Activated CD8-positive, alpha-beta memory T cell treated with anti-CD3 and anti-CD28 coated beads, Interleukin-2, amount 50 U/mL, for 1 hour (primary cell): ENCODE data around the gene TAF1B.

Experiments
- DNase-seq: peaks from one replicate; pipeline ENCODE4 v3.0.0-alpha.2; 2020; ENCODE audit errors: extremely low read depth

The TAF1B gene

GRCh38 chr2:9939587-9940485 lies 96.6 kb downstream of the TAF1B start:
- no peak for DNase-seq

DNA sequence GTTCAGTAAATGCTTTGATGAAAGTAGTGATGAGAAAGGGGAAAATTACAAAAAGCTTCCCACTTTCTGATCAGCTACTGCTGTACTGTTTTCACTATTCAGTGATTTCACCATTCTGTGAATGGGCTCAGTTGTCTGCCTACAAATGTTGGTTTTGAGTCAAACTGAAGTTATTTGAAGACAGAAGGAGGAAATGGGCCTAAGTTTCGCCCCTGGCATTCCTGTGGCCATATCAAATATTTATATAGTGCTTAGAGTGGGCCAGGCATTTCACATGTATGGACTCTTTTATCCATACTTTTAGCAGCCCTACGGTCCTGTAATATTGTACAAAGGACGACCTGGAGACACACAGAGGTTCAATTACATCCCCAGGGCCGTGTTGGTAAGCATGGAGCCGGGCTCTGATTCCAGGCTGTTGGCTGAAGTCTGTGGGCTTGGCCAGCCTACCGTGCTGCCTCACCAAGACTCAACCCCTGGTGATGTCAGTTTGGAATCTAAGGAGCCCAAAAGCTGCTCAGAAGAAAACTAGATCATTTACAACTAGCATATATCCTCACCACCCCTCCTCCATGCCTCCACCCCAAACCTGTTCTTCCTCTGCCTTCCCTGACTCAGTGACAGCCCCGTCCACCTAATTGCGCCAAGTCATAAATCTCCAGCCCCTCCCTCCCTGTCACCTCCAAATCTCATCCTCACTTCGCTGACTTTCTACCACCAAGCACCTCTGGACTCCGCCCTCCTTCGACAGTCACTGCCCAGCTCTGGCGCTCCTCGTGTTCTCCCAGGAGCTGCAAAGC lies 98.1 kb downstream of the TAF1B start:
- DNase-seq, result no peak

DNA sequence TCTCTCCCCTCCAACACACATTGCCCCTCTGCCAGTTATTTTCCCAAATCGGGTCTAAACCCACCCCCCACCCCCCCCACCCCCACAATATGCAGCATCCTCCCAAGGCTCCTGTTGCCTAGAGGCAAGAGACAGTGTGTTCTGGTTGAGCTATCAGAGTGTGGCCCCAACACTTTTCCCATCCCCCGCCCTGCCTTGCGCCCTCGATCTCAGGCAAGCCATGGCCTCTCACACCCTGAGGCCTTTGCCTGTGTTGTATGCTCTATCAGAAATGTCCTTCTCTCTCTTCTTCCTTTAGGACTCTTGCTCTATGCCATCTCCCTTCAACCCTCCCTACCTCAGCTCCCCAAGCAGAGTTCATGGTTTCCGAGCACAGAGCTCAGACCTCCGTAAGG lies 98.7 kb downstream of the TAF1B start:
- DNase-seq, result no peak

DNA sequence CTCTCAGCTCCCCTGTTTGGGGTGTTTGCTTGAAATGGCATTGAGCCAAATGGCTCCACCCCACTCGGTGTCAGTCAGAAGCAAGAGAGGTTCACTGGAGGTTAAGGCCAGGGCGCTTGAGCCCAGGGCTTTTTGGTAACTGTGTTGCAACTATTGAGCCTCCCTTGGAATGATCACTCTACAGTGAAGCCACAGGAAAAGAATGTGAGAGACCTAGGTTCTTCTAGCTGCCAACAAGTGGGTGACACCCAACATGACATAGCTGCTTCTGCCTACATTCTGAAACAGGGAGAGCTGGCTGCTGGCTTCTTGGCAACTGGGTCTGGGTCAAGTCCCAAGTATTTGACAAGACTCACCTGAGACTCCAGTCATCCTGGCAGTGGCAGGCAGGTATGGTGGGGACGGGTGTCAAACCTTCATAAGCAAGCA lies 101.1 kb downstream of the TAF1B start:
- no peak for DNase-seq

- no peak for DNase-seq
Observed at GRCh38 chr2:9945596-9945995, 102.3 kb downstream of the TAF1B start.

- no peak for DNase-seq
Observed at GRCh38 chr2:9946076-9946475, 102.8 kb downstream of the TAF1B start.

- no peak for DNase-seq
Observed at GRCh38 chr2:9946818-9947217, 103.5 kb downstream of the TAF1B start.

DNA sequence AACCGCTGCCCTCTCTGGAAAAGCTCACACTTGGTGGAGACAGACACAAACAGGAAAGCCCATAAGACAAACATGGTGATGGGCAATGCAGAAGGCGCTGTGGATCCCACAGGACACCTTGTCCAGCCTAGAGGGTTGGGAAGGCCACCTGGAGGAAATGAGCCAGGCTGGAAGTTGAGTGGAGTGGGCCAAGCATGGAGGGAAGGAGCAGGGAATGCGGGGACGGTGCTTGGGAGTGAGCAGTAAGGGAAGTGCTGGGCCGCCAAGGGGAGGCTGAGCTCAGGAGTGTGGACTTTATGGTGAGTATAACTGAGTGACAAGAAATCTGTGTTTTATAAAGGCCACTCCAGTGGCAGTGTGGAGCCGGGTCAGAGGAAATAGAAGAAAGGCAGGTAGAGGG lies 105.4 kb downstream of the TAF1B start:
- DNase-seq, result no peak

- no peak for DNase-seq
Observed at GRCh38 chr2:9949239-9949991, 106.1 kb downstream of the TAF1B start.

DNA sequence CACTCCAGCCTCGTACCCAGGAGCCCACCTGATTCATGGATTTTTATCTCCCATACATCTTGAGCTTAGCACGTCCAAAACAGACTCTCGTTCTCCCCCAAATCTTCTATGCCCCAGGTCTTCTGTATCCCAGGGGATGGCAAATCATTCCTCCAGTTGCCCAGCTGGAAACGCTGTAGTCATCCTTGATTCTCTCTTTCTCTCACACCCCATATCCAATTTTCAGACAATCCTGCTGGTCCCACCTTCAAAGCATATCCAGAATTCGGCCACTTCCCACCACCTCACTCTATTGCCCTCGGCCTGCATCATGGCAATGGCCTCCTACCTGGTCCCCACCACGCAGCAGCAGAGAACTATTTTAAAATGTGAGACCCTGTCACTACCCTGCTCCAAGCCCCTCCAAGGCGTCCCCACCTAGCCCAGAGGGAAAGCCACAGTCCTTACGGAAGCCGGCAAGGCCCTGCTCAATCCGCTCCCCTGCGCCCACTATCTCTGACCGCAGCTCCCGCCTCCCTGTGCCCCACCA lies 106.8 kb downstream of the TAF1B start:
- no peak for DNase-seq

- no peak for DNase-seq
Observed at GRCh38 chr2:9950521-9951271, 107.4 kb downstream of the TAF1B start.

- no peak for DNase-seq
Observed at GRCh38 chr2:9951272-9951521, 107.9 kb downstream of the TAF1B start.

DNA sequence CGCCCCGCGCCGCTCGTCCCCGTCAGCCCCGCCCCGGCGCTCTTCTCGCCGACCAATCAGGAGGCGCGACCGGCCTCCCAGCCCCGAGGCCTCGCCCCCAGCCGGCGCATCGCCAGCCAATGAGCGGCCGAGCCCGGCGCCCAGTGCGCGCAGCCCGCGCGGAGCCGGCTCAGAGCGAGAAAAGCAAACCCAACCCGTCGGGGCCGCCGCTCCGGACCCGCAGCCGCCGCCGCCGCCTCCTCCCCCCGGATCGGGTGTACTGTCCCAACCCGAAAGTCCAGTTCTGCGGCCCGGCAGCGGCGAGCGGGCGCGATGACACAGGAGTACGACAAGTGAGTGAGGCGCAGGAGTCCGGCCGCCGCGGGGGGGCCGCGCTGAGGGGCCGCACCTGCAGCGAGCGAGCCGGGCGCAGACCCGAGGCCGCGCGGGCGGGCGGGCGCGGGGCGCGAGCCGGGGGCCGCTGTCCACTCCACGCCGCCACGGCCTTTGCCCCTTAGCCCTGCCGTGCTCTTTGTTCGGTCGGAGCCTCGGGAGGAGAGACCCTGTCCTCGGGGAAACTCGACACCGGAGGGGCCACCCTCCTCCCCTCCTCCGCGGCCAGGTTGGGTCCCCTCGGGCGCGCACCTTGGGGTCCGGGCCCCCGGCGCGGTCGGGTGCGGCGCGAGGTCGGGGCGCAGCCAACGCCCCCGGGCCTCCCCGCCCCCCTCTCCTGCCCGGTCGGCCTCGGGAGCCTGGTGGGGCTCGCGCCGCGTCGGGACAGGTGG lies 108.4 kb downstream of the TAF1B start, which contains the start of gene GRHL1:
TSS of gene GRHL1 (plus strand) at position 172 of the 764 bp plus-strand sequence. CDS start at position 313, 141 bp downstream.
- DNase-seq, result peak; percentile 65

- DNase-seq, result no peak
Observed at GRCh38 chr2:9952286-9952737, 109.0 kb downstream of the TAF1B start.

- DNase-seq, result no peak
Observed at GRCh38 chr2:9952856-9953503, 109.7 kb downstream of the TAF1B start.

GRCh38 chr2:9954136-9954535 lies 110.9 kb downstream of the TAF1B start:
- DNase-seq, result no peak

GRCh38 chr2:9958057-9958456 lies 114.8 kb downstream of the TAF1B start:
- no peak for DNase-seq

GRCh38 chr2:9959262-9959661 lies 116.0 kb downstream of the TAF1B start:
- DNase-seq, result no peak

DNA sequence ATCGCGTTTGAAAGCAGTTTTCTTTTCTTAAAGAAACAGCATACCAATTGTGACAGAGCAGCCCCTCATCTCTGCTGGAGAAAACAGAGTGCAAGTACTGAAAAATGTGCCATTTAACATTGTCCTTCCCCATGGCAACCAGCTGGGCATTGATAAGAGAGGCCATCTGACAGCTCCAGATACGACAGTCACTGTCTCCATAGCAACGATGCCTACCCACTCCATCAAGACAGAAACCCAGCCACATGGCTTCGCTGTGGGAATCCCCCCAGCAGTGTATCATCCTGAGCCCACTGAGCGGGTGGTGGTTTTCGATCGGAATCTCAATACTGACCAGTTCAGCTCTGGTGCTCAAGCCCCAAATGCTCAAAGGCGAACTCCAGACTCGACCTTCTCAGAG lies 117.7 kb downstream of the TAF1B start:
- DNase-seq, result no peak
